ENCODE results near the gene CDCA7. TPM values are rescaled to one million over a fixed set of nuclear protein-coding genes. Genes with fewer than 3 reads are reported as not detected.

CDCA7 gene
- total RNA-seq = 12.0 TPM

DNA sequence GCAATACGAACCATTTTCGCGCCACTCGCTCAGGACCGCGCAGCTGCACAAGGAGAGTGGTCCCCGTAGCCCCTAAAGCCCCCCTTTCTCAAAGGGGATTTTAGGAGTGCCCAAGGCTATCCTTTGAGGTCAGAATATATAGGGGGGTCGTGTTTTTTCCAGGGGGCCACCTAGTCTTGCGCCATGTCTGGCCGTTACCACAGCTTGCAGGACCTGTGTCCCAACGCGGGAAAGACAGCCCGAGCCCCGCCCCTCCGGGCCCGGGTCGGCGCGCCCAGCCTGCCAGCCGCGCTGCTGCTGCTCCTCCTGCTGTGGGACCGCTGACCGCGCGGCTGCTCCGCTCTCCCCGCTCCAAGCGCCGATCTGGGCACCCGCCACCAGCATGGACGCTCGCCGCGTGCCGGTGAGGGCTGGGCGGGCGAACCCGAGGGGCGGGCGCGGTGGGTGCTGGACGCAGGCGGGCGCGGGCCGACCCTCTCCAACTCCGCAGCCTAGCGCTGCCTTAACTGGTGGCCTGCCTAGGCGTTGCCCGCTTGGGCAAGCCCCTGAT lies at the start of gene CDCA7:
Gene CDCA7, plus strand, starts transcription at position 291 of the 550 bp plus-strand sequence. Its CDS starts 92 bp downstream, at position 383.

